Measurements from ENCODE around the gene ATP1A4.

DNA sequence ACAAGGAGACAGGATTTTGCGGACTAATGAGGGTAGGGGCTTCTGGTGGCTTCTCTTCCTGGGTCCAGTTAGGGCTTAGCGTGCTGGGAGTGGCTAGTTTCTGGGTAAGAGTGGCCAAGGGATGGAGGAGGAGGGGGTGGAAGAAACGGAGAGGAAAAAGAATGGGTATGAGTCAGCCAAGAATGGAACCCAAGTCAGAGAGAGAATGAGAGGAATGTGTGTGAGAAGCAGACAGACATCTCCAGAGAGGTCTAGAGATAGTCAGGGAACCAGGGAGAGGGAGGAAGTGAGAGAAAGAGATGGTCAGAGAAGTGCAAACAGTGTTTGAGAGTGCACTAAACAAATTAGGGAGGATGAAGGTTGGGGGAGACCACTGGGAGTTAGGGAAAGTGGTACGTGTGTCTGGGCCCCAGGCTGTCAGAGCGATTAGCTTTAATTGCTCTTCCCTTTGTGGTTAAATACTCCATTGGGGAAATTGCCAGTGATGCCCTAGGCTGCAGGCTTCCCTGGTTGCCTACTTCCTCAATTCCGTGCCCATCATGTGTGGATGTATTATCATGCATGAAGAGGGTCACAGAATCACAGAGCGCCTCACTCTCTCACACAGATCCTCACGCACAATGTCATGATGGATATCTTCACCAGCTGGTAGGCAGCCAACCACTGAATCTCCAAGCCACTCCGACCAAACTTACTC lies 55.2 kb downstream of the ATP1A4 start:
- TF ChIP-seq, protein P1, sequence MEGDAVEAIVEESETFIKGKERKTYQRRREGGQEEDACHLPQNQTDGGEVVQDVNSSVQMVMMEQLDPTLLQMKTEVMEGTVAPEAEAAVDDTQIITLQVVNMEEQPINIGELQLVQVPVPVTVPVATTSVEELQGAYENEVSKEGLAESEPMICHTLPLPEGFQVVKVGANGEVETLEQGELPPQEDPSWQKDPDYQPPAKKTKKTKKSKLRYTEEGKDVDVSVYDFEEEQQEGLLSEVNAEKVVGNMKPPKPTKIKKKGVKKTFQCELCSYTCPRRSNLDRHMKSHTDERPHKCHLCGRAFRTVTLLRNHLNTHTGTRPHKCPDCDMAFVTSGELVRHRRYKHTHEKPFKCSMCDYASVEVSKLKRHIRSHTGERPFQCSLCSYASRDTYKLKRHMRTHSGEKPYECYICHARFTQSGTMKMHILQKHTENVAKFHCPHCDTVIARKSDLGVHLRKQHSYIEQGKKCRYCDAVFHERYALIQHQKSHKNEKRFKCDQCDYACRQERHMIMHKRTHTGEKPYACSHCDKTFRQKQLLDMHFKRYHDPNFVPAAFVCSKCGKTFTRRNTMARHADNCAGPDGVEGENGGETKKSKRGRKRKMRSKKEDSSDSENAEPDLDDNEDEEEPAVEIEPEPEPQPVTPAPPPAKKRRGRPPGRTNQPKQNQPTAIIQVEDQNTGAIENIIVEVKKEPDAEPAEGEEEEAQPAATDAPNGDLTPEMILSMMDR (conservative IDR thresholded peaks at IDR 0.05 in 1 of 2, IDR thresholded peaks at IDR 0.05 in 1 of 2; ENCODE audit: low read depth in 1 of 2, low read length in 2 of 2), result no peak
- no peak for TF ChIP-seq EZH2 (IDR thresholded peaks at IDR 0.05; ENCODE audit: low read length, missing control alignments)

All from fibroblast of lung (primary cell).